Measurements from ENCODE around the gene AWAT1.
"Not testable (repeated sequence)": the region's sequence is repeated elsewhere in the genome, so short reads cannot be mapped to it uniquely, and the experiment has no call there.

The AWAT1 gene

DNA sequence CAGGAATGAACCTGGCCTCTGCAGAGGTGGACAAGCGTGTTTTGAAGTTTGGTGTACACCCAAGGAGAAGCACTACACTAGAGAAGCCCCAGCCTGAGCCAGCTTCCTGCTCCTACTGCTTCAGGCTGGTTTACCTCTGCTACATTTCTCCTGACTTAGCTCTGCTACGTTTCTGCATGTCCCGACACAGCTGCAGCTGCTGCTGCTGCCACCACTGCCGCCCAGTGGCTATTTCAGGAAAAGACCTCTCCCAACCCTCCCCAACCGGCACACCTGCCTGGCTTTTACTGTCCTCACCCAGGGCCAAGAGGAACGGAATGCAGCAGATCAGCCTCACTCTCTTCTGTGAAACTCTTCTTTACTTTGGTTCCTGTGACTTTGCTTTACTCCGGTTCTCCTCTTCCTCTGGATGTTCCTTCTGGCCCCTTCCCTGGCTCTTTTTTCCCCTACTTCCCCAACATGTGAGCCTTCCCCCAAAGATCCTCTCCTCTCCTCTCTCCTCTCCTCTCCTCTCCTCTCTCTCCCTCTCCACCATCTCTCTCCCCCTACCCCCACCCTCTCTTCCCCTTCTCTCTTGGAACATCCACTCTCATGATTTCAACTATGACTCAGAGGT is 28.6 kb downstream of the AWAT1 start:
- peak in 1 of 2 donors; percentile 8 for DNase-seq

DNA sequence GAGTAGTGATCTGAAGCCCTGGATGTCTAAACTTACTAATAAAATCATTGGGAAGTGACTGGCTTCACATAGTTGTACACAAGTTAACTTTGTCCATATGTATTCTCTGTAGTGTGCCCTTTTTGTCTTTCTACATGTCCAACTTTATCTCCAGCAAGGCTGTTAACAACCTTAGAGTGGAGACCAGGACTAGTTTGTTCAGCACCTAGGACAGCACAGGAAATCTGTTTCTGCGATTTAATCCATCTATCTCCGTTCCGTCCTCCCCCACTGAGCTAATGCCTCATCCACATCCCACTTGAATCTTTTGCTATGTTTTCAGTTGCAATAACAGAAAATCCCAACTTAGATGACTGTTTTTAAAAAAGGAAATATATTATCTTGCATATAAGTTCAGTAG is 30.3 kb downstream of the AWAT1 start:
- no peak for DNase-seq

GRCh38 chrX:70268034-70268433 is 33.6 kb downstream of the AWAT1 start, which contains the start of gene ARR3:
Gene ARR3 (plus strand): TSS chrX:70268334. CDS start chrX:70269386, 1,052 bp downstream.
- no peak for DNase-seq

DNA sequence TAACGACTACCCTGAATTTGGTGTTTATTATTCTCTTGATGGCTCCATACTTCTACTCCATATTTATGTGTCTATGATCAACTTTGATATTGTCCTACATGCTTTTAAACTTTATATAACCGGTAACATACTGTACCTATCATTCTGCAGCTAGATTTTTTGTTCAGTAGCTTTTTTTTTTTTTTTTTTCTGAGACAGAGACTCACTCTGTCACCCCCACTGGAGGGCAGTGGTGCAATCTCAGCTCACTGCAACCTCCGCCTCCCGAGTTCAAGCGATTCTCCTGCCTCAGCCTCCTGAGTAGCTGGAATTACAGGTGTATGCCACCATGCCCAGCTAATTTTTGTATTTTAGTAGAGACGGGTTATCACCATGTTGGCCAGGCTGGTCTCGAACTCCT is 39.6 kb downstream of the AWAT1 start:
- not testable (repeated sequence) for DNase-seq

DNA sequence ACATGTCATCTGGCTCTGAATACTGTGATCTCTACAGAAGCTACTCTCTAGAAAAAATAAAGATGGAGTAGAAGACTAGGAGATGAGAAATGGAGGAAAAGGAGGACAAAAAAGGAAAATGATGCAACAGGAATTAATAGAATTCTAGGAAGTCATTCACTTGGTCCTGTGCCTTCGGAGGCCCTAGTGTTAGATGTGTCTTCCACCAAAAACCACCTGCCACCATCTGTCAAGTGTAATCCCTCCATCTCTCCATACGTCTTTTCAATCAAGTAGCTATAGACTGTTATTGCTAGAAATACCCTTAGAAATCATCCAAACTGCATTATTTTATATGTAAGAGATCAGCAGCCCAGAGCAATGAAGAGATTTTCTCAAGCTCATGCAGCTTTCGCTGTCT is 44.6 kb downstream of the AWAT1 start:
- no peak for DNase-seq

- no peak for DNase-seq
Measured at GRCh38 chrX:70280573-70280972, 46.1 kb downstream of the AWAT1 start.

GRCh38 chrX:70281951-70282350 is 47.5 kb downstream of the AWAT1 start, which contains the start of gene RAB41:
Gene RAB41 (plus strand): TSS chrX:70282172. CDS start chrX:70282218, 46 bp downstream.
- no peak for DNase-seq

- no peak for DNase-seq
Measured at GRCh38 chrX:70289168-70289792, 54.8 kb downstream of the AWAT1 start.

Measured in CD4-positive, alpha-beta T cell treated with Interferon alpha-2 for 1 hour (primary cell).